ENCODE measurements around the gene GOLIM4. TPM values are rescaled to one million over a fixed set of nuclear protein-coding genes. Genes with fewer than 3 reads are reported as not detected.
A peak's percentile ranks its signal among the peaks of the same experiment; 100 is the strongest.

GOLIM4 gene
- total and polyA plus RNA-seq, 8 donors: 5.6 to 17.6 (median 9.1) TPM

- H3K27ac ChIP-seq: no peak overlapping the region
- no peak for DNase-seq
- no peak overlapping the region for H3K4me3 ChIP-seq
- H3K4me1 ChIP-seq: peaks cover 0 to 9% (median 6%) of the 10 kb centered on the region in 3 donors
- peak in 3 of 4 donors; percentile 76 to 78 (median 77) for ATAC-seq
- H3K36me3 ChIP-seq: peaks cover 0 to 5% (median 0%) of the 10 kb centered on the region in 3 donors
- H3K9me3 ChIP-seq: no peaks in the 10 kb centered on the region
- FAIRE-seq: no peak
- no peaks in the 10 kb centered on the region for H3K27me3 ChIP-seq
- 79 to 85% methylated on average over 6 of the region's 6 CpGs for WGBS, 2 donors
- TF ChIP-seq CTCF (IDR thresholded peaks at IDR 0.05): peak in 3 of 4 donors; percentile 27 to 41 (median 31)
- intact Hi-C loops (cut with DNase I): loop anchor here in 1 of 3 donors (10.0 kb wide), 1 partner anchor 124 kb away; no protein-coding TSS in a partner anchor
Observed at GRCh38 chr3:168040607-168041208, 55.0 kb downstream of the GOLIM4 start.

DNA sequence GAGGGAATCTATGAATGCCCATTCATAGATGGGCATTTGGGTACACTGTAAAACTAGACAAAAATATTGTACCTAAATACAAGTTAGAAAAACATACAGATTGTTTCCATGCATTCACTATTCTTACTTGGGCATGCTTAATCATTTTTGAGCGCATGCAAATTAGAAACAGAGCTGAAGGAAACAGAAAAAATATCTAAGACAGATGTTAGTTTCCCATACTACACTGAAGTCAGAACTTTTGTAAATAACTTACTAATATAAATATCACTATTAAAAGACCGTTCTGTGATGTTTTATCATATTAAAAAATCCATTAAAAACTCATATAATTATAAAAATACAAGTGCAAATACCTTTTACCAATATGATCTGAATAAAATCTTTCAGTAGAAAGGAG lies 58.7 kb downstream of the GOLIM4 start:
- H3K4me3 ChIP-seq: no peak overlapping the region
- H3K27ac ChIP-seq: peak overlapping the region in 2 of 4 donors; percentile 2 to 5
- DNase-seq (no peak), FAIRE-seq (no peak), ATAC-seq (peak; percentile 36 to 61 (median 52))
- 37 to 38% methylated on average over 2 of the region's 2 CpGs for WGBS, 2 donors
- no peak for TF ChIP-seq CTCF (IDR thresholded peaks at IDR 0.05)
- intact Hi-C loops (cut with DNase I): no loop called here
- H3K4me1 ChIP-seq: peaks cover 0 to 9% (median 6%) of the 10 kb centered on the region in 3 donors
- H3K9me3 ChIP-seq: no peaks in the 10 kb centered on the region
- peaks cover 0 to 6% (median 0%) of the 10 kb centered on the region in 3 donors for H3K36me3 ChIP-seq
- H3K27me3 ChIP-seq: no peaks in the 10 kb centered on the region

GRCh38 chr3:168036619-168037018 lies 59.1 kb downstream of the GOLIM4 start:
- FAIRE-seq (no peak), ATAC-seq (peak; percentile 74 to 89 (median 76)), DNase-seq (peak in 3 of 6 donors; percentile 27 to 61 (median 50))
- H3K9me3 ChIP-seq: no peaks in the 10 kb centered on the region
- H3K4me1 ChIP-seq: peaks cover 0 to 9% (median 6%) of the 10 kb centered on the region in 3 donors
- TF ChIP-seq CTCF (IDR thresholded peaks at IDR 0.05): no peak
- intact Hi-C loops (cut with DNase I): no loop called here
- peaks cover 0 to 10% (median 0%) of the 10 kb centered on the region in 3 donors for H3K36me3 ChIP-seq
- H3K27me3 ChIP-seq: no peaks in the 10 kb centered on the region
- H3K27ac ChIP-seq: peak overlapping the region in 1 of 4 donors; percentile 2
- 43 to 44% methylated on average over 4 of the region's 4 CpGs for WGBS, 2 donors
- no peak overlapping the region for H3K4me3 ChIP-seq

DNA sequence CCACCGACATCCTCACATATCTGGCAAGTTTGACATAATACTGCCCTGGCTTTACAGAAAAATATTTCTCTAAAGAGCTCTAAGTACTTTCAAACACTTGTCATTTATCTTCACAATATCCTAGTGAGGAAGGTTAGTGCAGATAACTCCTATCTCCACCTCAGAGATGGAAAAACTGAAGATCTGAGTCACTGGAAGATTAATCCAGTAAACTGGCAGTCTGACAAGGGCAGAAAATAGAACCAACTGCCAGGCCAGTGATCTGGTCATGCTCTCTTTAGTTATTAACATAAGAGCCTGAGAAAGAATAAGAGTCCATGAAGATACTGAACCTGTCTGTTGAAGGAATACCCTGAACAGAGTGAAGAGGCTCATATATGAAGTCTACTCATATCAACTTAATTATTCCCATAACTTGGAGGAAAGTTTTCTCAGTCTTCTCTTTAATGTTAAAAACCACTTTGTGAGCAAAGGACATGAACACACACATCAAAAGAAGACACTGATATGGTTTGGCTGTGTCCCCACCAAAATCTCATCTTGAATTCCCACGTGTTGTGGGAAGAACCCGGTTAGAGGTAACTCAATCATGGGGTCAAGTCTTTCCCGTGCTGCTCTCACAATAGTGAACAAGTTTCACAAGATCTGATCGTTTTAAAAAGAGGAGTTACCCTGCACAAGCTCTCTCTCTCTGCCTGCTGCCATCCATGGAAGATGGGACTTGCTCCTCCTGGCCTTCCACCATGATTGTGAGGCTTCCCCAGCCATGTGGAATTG lies 61.4 kb downstream of the GOLIM4 start:
- no peak overlapping the region for H3K4me3 ChIP-seq
- TF ChIP-seq CTCF (IDR thresholded peaks at IDR 0.05): no peak
- H3K27ac ChIP-seq: no peak overlapping the region
- peaks cover 0 to 16% (median 4%) of the 10 kb centered on the region in 3 donors for H3K36me3 ChIP-seq
- DNase-seq (no peak), FAIRE-seq (no peak), ATAC-seq (peak in 1 of 4 donors; percentile 44)
- H3K27me3 ChIP-seq: no peaks in the 10 kb centered on the region
- intact Hi-C loops (cut with DNase I): no loop called here
- 82% methylated on average over 5 of the region's 5 CpGs for WGBS, 2 donors
- no peaks in the 10 kb centered on the region for H3K9me3 ChIP-seq
- peaks cover 0 to 9% (median 6%) of the 10 kb centered on the region in 3 donors for H3K4me1 ChIP-seq

All from pancreas (tissue), 10 donors.